IgD-negative memory B cell (primary cell): ENCODE data around the gene CD44. TPM values are rescaled to one million over a fixed set of nuclear protein-coding genes. Genes with fewer than 3 reads are reported as not detected.

ENCODE experiments used
- H3K27ac Mint-ChIP-seq, 3 donors: one replicate each; pipeline ENCODE4 v1.8.0; 2020 to 2022; ENCODE audit warnings: mild to moderate bottlenecking in 3 of 3, mixed read lengths in 3 of 3, moderate library complexity in 1 of 3
- H3K27me3 Mint-ChIP-seq: one replicate; pipeline ENCODE4 v1.8.0; 2021; ENCODE audit warnings: mixed read lengths
- H3K36me3 Mint-ChIP-seq: one replicate; pipeline ENCODE4 v1.8.0; 2020; ENCODE audit warnings: mild to moderate bottlenecking, mixed read lengths
- H3K4me1 Mint-ChIP-seq, 3 donors: one replicate each; pipeline ENCODE4 v1.8.0; 2020 to 2022; ENCODE audit warnings: mixed read lengths in 3 of 3, mild to moderate bottlenecking in 1 of 3
- H3K4me3 Mint-ChIP-seq, 4 donors: one replicate each; pipeline ENCODE4 v1.8.0; 2020 to 2022; ENCODE audit warnings: mild to moderate bottlenecking in 4 of 4, mixed read lengths in 4 of 4, moderate library complexity in 3 of 4
- H3K9me3 Mint-ChIP-seq, 3 donors: one replicate each; pipeline ENCODE4 v1.8.0; 2020 to 2021; ENCODE audit warnings: mixed read lengths in 3 of 3, mild to moderate bottlenecking in 1 of 3
- polyA plus RNA-seq: library from polyadenylated mRNA; unstranded; fragments of 300-500 nt; fragmentation: Illumina TruSeq; gene quantifications from one replicate; pipeline ENCODE4 v1.2.3, GENCODE V29; 2021

CD44 gene
- polyA plus RNA-seq, 1 donor from 2014 or later, result 176 TPM

- Mint-ChIP-seq H3K4me3 (peak overlapping the region; percentile 91 to 98 (median 96)), H3K36me3 (peaks cover 4% of the 10 kb centered on the region), H3K4me1 (peaks cover 46 to 70% (median 54%) of the 10 kb centered on the region in 3 donors), H3K9me3 (no peaks in the 10 kb centered on the region), H3K27ac (peak overlapping the region; percentile 89 to 97 (median 95)), H3K27me3 (no peaks in the 10 kb centered on the region)
Measured at GRCh38 chr11:35141071-35141470, 2.1 kb downstream of the CD44 start.

- peak overlapping the region; percentile 89 to 97 (median 95) for H3K27ac Mint-ChIP-seq
- peak overlapping the region; percentile 91 to 98 (median 96) for H3K4me3 Mint-ChIP-seq
- H3K4me1 Mint-ChIP-seq, result peaks cover 51 to 75% (median 59%) of the 10 kb centered on the region in 3 donors
- H3K27me3 Mint-ChIP-seq, result no peaks in the 10 kb centered on the region
- H3K9me3 Mint-ChIP-seq, result no peaks in the 10 kb centered on the region
- H3K36me3 Mint-ChIP-seq, result peaks cover 4% of the 10 kb centered on the region
Measured at GRCh38 chr11:35141571-35141971, 2.6 kb downstream of the CD44 start.

- H3K36me3 Mint-ChIP-seq, result peaks cover 9% of the 10 kb centered on the region
- H3K9me3 Mint-ChIP-seq, result no peaks in the 10 kb centered on the region
- H3K4me1 Mint-ChIP-seq, result peaks cover 57 to 78% (median 62%) of the 10 kb centered on the region in 3 donors
- H3K27me3 Mint-ChIP-seq, result no peaks in the 10 kb centered on the region
- peak overlapping the region; percentile 64 to 96 (median 90) for H3K4me3 Mint-ChIP-seq
- H3K27ac Mint-ChIP-seq, result peak overlapping the region; percentile 67 to 97 (median 95)
Measured at GRCh38 chr11:35142481-35143075, 3.6 kb downstream of the CD44 start.

- Mint-ChIP-seq H3K4me1 (peaks cover 56 to 75% (median 61%) of the 10 kb centered on the region in 3 donors), H3K36me3 (peaks cover 9% of the 10 kb centered on the region), H3K9me3 (no peaks in the 10 kb centered on the region), H3K27me3 (no peaks in the 10 kb centered on the region), H3K4me3 (peak overlapping the region; percentile 66 to 96 (median 90)), H3K27ac (peak overlapping the region; percentile 95 to 97 (median 97))
Measured at GRCh38 chr11:35143297-35144135, 4.5 kb downstream of the CD44 start.

- peak overlapping the region; percentile 66 to 96 (median 90) for H3K4me3 Mint-ChIP-seq
- H3K4me1 Mint-ChIP-seq, result peaks cover 63 to 81% (median 68%) of the 10 kb centered on the region in 3 donors
- H3K27me3 Mint-ChIP-seq, result no peaks in the 10 kb centered on the region
- H3K9me3 Mint-ChIP-seq, result no peaks in the 10 kb centered on the region
- peak overlapping the region; percentile 95 to 97 (median 97) for H3K27ac Mint-ChIP-seq
- H3K36me3 Mint-ChIP-seq, result peaks cover 9% of the 10 kb centered on the region
Measured at GRCh38 chr11:35144136-35144741, 5.3 kb downstream of the CD44 start.

GRCh38 chr11:35144806-35145205 is 5.8 kb downstream of the CD44 start:
- no peaks in the 10 kb centered on the region for H3K27me3 Mint-ChIP-seq
- peak overlapping the region; percentile 95 to 97 (median 97) for H3K27ac Mint-ChIP-seq
- H3K36me3 Mint-ChIP-seq, result peaks cover 9% of the 10 kb centered on the region
- peaks cover 68 to 84% (median 72%) of the 10 kb centered on the region in 3 donors for H3K4me1 Mint-ChIP-seq
- peak overlapping the region; percentile 64 to 96 (median 90) for H3K4me3 Mint-ChIP-seq
- H3K9me3 Mint-ChIP-seq, result no peaks in the 10 kb centered on the region

GRCh38 chr11:35145271-35145670 is 6.3 kb downstream of the CD44 start:
- Mint-ChIP-seq H3K36me3 (peaks cover 9% of the 10 kb centered on the region), H3K27ac (peak overlapping the region; percentile 95 to 97 (median 97)), H3K9me3 (no peaks in the 10 kb centered on the region), H3K4me1 (peaks cover 69 to 87% (median 74%) of the 10 kb centered on the region in 3 donors), H3K4me3 (peak overlapping the region; percentile 64 to 96 (median 90)), H3K27me3 (no peaks in the 10 kb centered on the region)

- Mint-ChIP-seq H3K4me3 (peak overlapping the region; percentile 27 to 96 (median 90)), H3K27ac (peak overlapping the region; percentile 95 to 97 (median 97)), H3K36me3 (peaks cover 15% of the 10 kb centered on the region), H3K27me3 (no peaks in the 10 kb centered on the region), H3K9me3 (no peaks in the 10 kb centered on the region), H3K4me1 (peaks cover 75 to 89% (median 80%) of the 10 kb centered on the region in 3 donors)
Measured at GRCh38 chr11:35146074-35146521, 7.1 kb downstream of the CD44 start.

GRCh38 chr11:35146711-35147110 is 7.7 kb downstream of the CD44 start:
- H3K4me3 Mint-ChIP-seq, result peak overlapping the region in 3 of 4 donors; percentile 90 to 96 (median 91)
- H3K4me1 Mint-ChIP-seq, result peaks cover 75 to 89% (median 80%) of the 10 kb centered on the region in 3 donors
- H3K36me3 Mint-ChIP-seq, result peaks cover 15% of the 10 kb centered on the region
- H3K27ac Mint-ChIP-seq, result peak overlapping the region; percentile 95 to 97 (median 97)
- H3K9me3 Mint-ChIP-seq, result no peaks in the 10 kb centered on the region
- no peaks in the 10 kb centered on the region for H3K27me3 Mint-ChIP-seq

- Mint-ChIP-seq H3K27ac (peak overlapping the region; percentile 53 to 97 (median 95)), H3K9me3 (no peaks in the 10 kb centered on the region), H3K27me3 (no peaks in the 10 kb centered on the region), H3K36me3 (peaks cover 15% of the 10 kb centered on the region), H3K4me1 (peaks cover 76 to 88% (median 82%) of the 10 kb centered on the region in 3 donors), H3K4me3 (peak overlapping the region in 2 of 4 donors; percentile 91 to 96)
Measured at GRCh38 chr11:35147235-35147634, 8.3 kb downstream of the CD44 start.

GRCh38 chr11:35148163-35148837 is 9.3 kb downstream of the CD44 start:
- Mint-ChIP-seq H3K9me3 (no peaks in the 10 kb centered on the region), H3K4me3 (peak overlapping the region in 3 of 4 donors; percentile 48 to 73 (median 70)), H3K27ac (peak overlapping the region in 2 of 3 donors; percentile 94 to 97), H3K27me3 (no peaks in the 10 kb centered on the region), H3K36me3 (peaks cover 15% of the 10 kb centered on the region), H3K4me1 (peaks cover 80 to 89% (median 81%) of the 10 kb centered on the region in 3 donors)

- Mint-ChIP-seq H3K36me3 (peaks cover 11% of the 10 kb centered on the region), H3K27ac (peak overlapping the region in 1 of 3 donors; percentile 79), H3K4me3 (peak overlapping the region in 1 of 4 donors; percentile 23), H3K9me3 (no peaks in the 10 kb centered on the region), H3K4me1 (peaks cover 78 to 88% (median 80%) of the 10 kb centered on the region in 3 donors), H3K27me3 (no peaks in the 10 kb centered on the region)
Measured at GRCh38 chr11:35150454-35150853, 11.5 kb downstream of the CD44 start.

GRCh38 chr11:35151241-35151640 is 12.3 kb downstream of the CD44 start:
- Mint-ChIP-seq H3K36me3 (peaks cover 11% of the 10 kb centered on the region), H3K27ac (peak overlapping the region; percentile 61 to 79 (median 75)), H3K4me1 (peaks cover 75 to 88% (median 77%) of the 10 kb centered on the region in 3 donors), H3K9me3 (no peaks in the 10 kb centered on the region), H3K27me3 (no peaks in the 10 kb centered on the region), H3K4me3 (peak overlapping the region in 3 of 4 donors; percentile 4 to 52 (median 18))

GRCh38 chr11:35151683-35152280 is 12.8 kb downstream of the CD44 start:
- H3K9me3 Mint-ChIP-seq, result no peaks in the 10 kb centered on the region
- peaks cover 73 to 87% (median 74%) of the 10 kb centered on the region in 3 donors for H3K4me1 Mint-ChIP-seq
- H3K36me3 Mint-ChIP-seq, result peaks cover 9% of the 10 kb centered on the region
- peak overlapping the region in 3 of 4 donors; percentile 5 to 52 (median 18) for H3K4me3 Mint-ChIP-seq
- peak overlapping the region; percentile 61 to 79 (median 75) for H3K27ac Mint-ChIP-seq
- H3K27me3 Mint-ChIP-seq, result no peaks in the 10 kb centered on the region
